ENCODE measurements around the gene SETD9. TPM values are rescaled to one million over a fixed set of nuclear protein-coding genes. Genes with fewer than 3 reads are reported as not detected.

SETD9 gene
- polyA plus RNA-seq, 3 donors = 5.8 to 24.8 (median 7.8) TPM

GRCh38 chr5:56881571-56881970, 27.8 kb upstream of the SETD9 start:
- Histone ChIP-seq H3K9ac (ENCODE audit: insufficient read depth, low read length, poor library complexity, severe bottlenecking) (no peak overlapping the region), H3K4me3 (replicated peaks in 1 of 3; ENCODE audit: low read depth in 2 of 3, low read length in 3 of 3) (no peak overlapping the region), H3K4me2 (replicated peaks; ENCODE audit: extremely low read depth, low read length, poor library complexity, severe bottlenecking) (no peak overlapping the region), H3K36me3 (replicated peaks in 1 of 2; ENCODE audit: control insufficient read depth in 1 of 2, insufficient read depth in 2 of 2, low read length in 2 of 2) (peaks cover 98 to 100% of the 10 kb centered on the region in 2 donors), H3K9me3 (replicated peaks in 1 of 2; ENCODE audit: control insufficient read depth in 1 of 2, insufficient read depth in 1 of 2, low read length in 2 of 2) (no peaks in the 10 kb centered on the region), H3K79me2 (ENCODE audit: insufficient read depth, low read length) (peaks cover 54% of the 10 kb centered on the region), H3K27me3 (ENCODE audit: control insufficient read depth in 2 of 2, insufficient read depth in 2 of 2, low read length in 2 of 2) (no peaks in the 10 kb centered on the region), H2AFZ (ENCODE audit: insufficient read depth, low read depth, low read length, poor library complexity, severe bottlenecking) (no peak overlapping the region), H3K27ac (ENCODE audit: low read depth in 1 of 2, low read length in 2 of 2) (peak overlapping the region in 1 of 2 donors; percentile 50), H3K4me1 (ENCODE audit: control insufficient read depth in 1 of 2, insufficient read depth in 2 of 2, low read length in 2 of 2) (no peaks in the 10 kb centered on the region), H4K20me1 (ENCODE audit: insufficient read depth, low read length) (peaks cover 100% of the 10 kb centered on the region)
- no peak overlapping the region for H3K4me3 Mint-ChIP-seq
- no peaks in the 10 kb centered on the region for H3K27me3 Mint-ChIP-seq (ENCODE audit: low read depth in 3 of 3)
- no peak for DNase-seq
- 100% methylated on average over 5 of the region's 5 CpGs for WGBS (ENCODE audit: insufficient coverage)
- H3K36me3 Mint-ChIP-seq = peaks cover 87 to 95% of the 10 kb centered on the region in 2 donors
- peak overlapping the region in 1 of 7 donors; percentile 18 for H3K27ac Mint-ChIP-seq
- intact Hi-C loops (cut with micrococcal nuclease) = loop anchor here (10.0 kb wide), 2 partner anchors 917 to 927 kb away; no protein-coding TSS in a partner anchor
- TF ChIP-seq CTCF (IDR thresholded peaks at IDR 0.05) = no peak
- H3K4me1 Mint-ChIP-seq = no peaks in the 10 kb centered on the region
- H3K9me3 Mint-ChIP-seq = no peaks in the 10 kb centered on the region

- Histone ChIP-seq H3K9ac (ENCODE audit: insufficient read depth, low read length, poor library complexity, severe bottlenecking) (no peak overlapping the region), H3K36me3 (replicated peaks in 1 of 2; ENCODE audit: control insufficient read depth in 1 of 2, insufficient read depth in 2 of 2, low read length in 2 of 2) (peaks cover 70 to 89% of the 10 kb centered on the region in 2 donors), H3K4me3 (replicated peaks in 1 of 3; ENCODE audit: low read depth in 2 of 3, low read length in 3 of 3) (no peak overlapping the region), H4K20me1 (ENCODE audit: insufficient read depth, low read length) (peaks cover 83% of the 10 kb centered on the region), H3K9me3 (replicated peaks in 1 of 2; ENCODE audit: control insufficient read depth in 1 of 2, insufficient read depth in 1 of 2, low read length in 2 of 2) (no peaks in the 10 kb centered on the region), H3K4me2 (replicated peaks; ENCODE audit: extremely low read depth, low read length, poor library complexity, severe bottlenecking) (no peak overlapping the region), H3K79me2 (ENCODE audit: insufficient read depth, low read length) (peaks cover 19% of the 10 kb centered on the region), H3K27me3 (ENCODE audit: control insufficient read depth in 2 of 2, insufficient read depth in 2 of 2, low read length in 2 of 2) (no peaks in the 10 kb centered on the region), H3K27ac (ENCODE audit: low read depth in 1 of 2, low read length in 2 of 2) (no peak overlapping the region), H2AFZ (ENCODE audit: insufficient read depth, low read depth, low read length, poor library complexity, severe bottlenecking) (no peak overlapping the region), H3K4me1 (ENCODE audit: control insufficient read depth in 1 of 2, insufficient read depth in 2 of 2, low read length in 2 of 2) (no peaks in the 10 kb centered on the region)
- intact Hi-C loops (cut with micrococcal nuclease) = no loop called here
- 85% methylated on average over 4 of the region's 5 CpGs for WGBS (ENCODE audit: insufficient coverage)
- no peak overlapping the region for H3K27ac Mint-ChIP-seq
- H3K9me3 Mint-ChIP-seq = peaks cover 0 to 1% (median 0%) of the 10 kb centered on the region in 7 donors
- peaks cover 77 to 81% of the 10 kb centered on the region in 2 donors for H3K36me3 Mint-ChIP-seq
- no peaks in the 10 kb centered on the region for H3K4me1 Mint-ChIP-seq
- H3K4me3 Mint-ChIP-seq = no peak overlapping the region
- TF ChIP-seq CTCF (IDR thresholded peaks at IDR 0.05) = no peak
- no peaks in the 10 kb centered on the region for H3K27me3 Mint-ChIP-seq (ENCODE audit: low read depth in 3 of 3)
- no peak for DNase-seq
These were observed 16.0 kb upstream of the SETD9 start for GRCh38 chr5:56893251-56893951.

All from CD14-positive monocyte (primary cell).